ENCODE results near the gene RAB42.

Gene RAB42, protein sequence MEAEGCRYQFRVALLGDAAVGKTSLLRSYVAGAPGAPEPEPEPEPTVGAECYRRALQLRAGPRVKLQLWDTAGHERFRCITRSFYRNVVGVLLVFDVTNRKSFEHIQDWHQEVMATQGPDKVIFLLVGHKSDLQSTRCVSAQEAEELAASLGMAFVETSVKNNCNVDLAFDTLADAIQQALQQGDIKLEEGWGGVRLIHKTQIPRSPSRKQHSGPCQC

DNA sequence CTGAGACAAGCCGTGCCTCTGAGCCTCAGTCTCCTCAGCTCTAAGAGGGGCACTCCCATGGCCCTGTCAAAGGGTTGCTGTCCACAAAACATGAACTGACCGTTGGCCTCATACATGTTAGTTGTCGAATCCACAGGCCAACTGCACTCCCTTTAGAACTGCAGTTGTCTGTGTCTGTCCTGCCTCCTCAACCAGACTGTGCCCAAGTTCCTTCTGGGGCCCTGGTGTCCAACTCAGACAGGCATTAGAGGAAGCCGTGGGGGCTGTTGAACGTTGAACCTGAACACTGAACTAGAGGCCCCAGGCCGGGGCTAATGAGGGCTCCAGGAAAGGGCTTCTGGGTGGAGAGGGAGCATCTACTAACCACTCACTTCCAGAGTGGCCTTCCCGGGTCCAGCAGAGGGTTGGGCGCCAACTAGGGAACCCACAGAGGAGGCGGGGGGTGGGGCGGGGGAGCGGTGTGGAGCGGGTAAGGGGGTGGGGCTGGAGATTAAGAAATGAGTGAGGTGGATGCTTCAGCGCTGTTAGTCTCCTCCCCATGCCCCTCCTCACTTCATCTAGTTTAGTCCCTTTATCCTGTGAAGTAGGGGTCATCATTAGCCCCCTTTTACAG, at the start of gene RAB42:
Gene RAB42 (plus strand): TSS at position 558 of the 613 bp plus-strand sequence. CDS start 247 bp downstream, outside the sequence.
- peak; percentile 46 for DNase-seq

DNA sequence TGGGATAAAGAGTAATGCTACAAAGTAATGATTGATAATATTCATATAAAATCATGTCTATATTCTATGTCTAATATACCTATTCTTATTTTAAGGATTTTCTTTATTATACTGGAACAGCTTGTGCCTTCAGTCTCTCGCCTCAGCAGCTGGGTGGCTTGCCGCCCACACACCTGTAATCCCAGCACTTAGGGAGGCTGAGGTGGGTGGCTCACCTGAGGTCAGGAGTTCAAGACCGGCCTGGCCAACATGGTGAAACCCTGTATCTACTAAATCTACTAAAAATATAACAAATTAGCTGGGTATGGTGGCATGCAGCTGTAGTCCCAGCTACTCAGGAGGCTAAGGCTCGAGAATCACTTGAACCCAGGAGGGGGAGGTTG, 46.8 kb upstream of the RAB42 start:
- DNase-seq, result no peak

- DNase-seq, result no peak
These were observed 43.7 kb upstream of the RAB42 start for GRCh38 chr1:28548318-28548717.

- DNase-seq, result no peak
These were observed 40.7 kb upstream of the RAB42 start for GRCh38 chr1:28551381-28551780.

DNA sequence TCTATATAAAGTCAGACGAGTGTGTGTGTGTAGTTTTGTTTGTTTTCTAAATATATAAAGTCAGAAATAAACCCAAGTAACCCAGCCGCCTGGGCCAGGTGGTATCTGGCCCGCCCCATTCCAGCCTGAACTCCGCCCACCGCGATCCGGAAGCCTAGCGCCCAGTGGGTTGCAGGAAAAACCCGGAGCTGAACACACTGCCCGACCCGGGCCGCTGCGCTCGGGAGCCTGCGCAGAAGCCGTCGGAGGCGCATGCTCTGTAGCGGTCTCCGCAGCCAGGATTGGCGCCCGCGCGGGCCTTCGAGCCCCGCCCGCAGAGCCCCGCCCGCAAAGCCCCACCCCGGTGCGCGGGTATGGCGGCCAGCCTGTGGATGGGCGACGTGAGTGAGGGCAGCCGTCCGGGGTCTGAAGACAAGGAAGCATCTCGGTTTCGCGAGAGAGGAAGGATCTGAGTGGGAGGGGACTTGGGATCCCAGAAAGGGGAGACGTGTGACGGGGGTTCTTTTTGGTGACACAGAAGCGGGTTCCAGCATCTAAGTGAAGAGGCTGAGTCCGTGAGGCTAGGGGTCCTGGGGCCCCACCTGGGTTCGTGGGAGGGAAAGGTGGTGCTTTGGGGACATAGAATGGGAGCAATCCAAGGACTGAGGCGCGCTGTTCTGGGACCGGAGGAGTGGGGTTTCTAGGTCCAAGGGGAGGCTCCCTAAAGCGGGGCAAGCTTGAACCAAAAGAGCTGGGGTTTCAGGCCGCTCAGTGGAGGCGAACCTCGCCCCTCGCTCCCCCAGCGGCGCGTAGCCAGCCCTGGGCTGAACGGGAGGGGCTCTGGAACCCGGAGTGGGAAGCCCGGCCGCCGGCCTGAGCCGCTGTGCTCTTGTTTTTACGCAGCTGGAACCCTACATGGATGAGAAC, 39.1 kb upstream of the RAB42 start, which contains the start of gene TRNAU1AP:
Gene TRNAU1AP (plus strand): TSS at position 328 of the 906 bp plus-strand sequence. CDS start 26 bp downstream, at position 354.
- DNase-seq, result peak; percentile 95

DNA sequence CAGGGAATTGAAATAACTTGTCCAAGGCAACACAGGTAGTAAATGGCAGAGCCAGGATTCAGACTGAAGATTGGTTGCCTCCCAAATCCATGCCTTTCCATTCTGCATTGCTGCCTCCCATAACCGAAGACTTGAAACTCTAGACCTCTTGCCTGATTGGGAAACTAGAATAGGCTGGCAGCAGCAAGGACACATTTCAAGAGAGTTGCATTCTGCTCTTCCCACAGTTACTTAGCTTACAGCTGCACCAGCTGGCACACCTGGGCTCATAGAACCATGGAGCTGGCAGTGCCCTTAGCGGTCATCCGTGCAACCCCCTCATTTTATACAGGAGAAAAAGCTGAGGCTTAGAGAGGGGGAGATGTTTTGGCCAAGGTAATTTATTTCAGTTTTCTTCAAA, 31.2 kb upstream of the RAB42 start:
- DNase-seq, result no peak

DNA sequence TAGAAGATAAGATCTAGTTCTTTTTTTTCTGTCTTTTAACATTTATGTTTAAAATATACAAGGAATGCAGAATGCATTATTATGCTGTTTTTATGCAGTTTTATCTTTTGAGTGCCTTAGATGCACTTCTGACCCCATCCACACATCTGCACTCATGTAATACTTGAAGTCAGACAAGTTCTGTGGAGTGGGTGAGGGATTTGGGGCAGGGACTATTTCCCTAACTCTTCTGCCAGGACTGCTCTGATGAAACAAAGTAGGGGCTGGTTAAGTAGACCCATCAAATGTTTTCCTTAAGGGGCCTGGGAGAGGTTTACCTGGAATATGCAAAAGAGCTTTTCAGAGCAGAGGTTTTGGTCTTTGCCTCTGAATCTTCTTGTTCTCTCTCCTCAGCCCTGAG, 27.8 kb upstream of the RAB42 start:
- DNase-seq, result no peak

DNA sequence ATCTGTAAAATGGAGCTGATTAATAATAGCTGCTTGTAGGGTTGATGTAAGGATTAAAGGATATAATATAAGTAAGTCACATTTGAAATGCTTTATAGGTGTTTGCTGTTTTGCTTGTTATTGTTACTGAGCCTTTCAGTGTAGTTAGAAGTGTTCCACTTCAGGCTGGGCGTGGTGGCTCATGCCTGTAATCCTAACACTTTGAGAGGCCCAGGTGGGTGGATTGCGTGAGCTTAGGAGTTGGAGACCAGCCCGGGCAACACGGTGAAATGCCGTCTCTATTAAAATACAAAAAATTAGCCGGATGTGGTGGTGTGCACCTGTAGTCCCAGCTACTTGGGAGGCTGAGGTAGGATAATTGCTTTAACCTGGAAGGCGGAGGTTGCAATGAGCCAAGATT, 27.0 kb upstream of the RAB42 start:
- DNase-seq, result no peak

- no peak for DNase-seq
These were observed 26.3 kb upstream of the RAB42 start for GRCh38 chr1:28565726-28566125.

- no peak for DNase-seq
These were observed 25.1 kb upstream of the RAB42 start for GRCh38 chr1:28566931-28567330.

GRCh38 chr1:28571911-28572310, 20.2 kb upstream of the RAB42 start:
- DNase-seq, result no peak

- peak; percentile 65 for DNase-seq
These were observed 19.2 kb upstream of the RAB42 start for GRCh38 chr1:28572891-28573290.

DNA sequence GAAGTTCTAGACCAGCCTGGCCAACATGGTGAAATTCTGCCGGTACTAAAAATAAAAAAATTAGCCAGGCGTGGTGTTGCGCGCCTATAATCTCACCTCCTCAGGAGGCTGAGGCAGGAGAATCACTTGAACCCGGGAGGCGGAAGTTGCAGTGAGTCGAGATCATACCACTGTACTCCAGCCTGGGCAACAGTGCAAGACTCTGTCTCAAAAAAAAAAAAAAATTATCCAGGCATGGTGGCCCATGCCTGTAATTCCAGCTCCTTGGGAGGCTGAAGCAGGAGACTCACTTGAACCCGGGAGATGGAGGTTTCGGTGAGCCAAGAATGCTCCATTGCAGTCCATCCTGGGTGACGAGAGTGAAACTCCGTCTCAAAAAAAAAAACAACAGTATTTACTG, 18.5 kb upstream of the RAB42 start:
- DNase-seq, result no peak

- DNase-seq, result no peak
These were observed 14.9 kb upstream of the RAB42 start for GRCh38 chr1:28577052-28577678.

- no peak for DNase-seq
These were observed 14.1 kb upstream of the RAB42 start for GRCh38 chr1:28577738-28578536.

GRCh38 chr1:28578696-28579218, 13.3 kb upstream of the RAB42 start:
- DNase-seq, result no peak

DNA sequence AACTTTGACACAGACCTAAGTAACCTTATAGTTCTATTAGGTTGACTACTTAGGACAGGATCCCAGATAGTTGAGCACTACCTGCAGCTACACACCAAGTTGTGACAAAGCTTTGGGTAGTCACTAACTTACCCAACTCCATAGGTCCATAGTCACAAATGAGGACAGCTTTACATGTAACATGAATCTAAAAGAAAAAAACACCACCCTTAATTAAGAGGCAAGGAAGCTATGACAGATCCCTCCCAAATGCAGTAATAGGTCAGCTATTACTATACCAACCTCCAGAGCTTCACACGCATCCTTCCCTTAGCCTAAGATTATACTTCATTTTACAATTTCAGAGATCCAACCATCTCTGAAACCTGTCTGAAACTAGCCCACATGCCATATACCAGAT, 12.7 kb upstream of the RAB42 start:
- DNase-seq, result no peak

DNA sequence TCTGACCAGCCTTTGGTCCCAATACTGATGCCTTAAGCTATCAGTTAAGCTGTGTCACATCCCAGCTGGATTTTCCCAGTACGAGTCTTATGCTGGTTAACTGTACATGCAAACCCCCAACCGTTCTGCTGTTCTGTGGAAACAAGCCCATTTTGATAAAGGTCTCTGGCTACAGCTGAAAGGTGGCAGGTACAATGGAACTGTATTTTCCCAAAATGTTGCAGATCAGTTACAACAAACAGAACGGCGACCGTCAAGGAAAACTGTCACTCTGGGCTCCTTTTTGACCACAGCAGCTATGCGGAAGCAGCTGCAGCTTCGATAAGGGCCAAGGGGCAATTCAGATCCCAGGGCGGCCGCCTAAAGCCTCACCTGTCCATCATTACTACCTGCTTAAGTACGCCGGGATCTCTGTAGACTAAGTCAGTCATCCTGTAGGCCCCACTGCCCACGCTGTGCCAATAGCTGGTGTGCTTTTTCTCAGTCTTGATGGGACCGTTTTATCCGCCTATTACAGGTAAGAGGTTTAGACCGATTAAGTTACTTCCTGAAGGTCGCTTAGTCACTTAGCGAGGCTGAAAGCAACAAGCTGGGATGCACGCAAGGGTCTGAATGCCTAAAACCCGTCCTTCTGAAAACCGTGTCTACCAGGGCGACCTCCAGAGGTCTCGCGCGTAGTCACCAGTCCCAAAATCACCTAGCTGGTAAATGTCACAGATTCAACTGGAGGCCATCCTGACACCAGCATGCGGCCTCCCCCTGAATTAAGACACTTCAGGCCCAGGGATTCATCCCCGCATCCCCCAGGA, 11.1 kb upstream of the RAB42 start:
- DNase-seq, result peak; percentile 41

- DNase-seq, result peak; percentile 96
These were observed 10.4 kb upstream of the RAB42 start for GRCh38 chr1:28581531-28582247.

DNA sequence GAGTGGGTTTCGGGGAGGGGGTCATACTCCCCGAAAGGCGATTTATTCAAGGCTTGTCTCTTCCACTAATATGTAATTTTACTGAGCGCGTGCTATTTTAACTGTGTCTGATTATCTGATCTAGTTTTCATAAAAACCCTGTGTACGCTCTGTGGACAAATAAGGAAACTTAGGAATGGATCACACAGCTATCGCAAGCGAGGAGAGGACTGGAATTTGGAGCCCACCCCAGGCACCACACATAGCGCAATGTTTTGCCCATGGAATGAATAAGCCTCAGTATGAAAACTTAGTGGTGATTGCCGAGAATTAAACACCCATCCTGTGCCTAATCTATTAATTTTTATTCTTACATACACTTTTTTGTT, 9.8 kb upstream of the RAB42 start:
- DNase-seq, result peak; percentile 55

Data from fibroblast of skin of right biceps (primary cell).